GM18868 (cell line): ENCODE measurements around the gene CPEB3.
"Not testable (repeated sequence)": the region's sequence is repeated elsewhere in the genome, so short reads cannot be mapped to it uniquely, and the experiment has no call there.

Experiments
- ATAC-seq: cut with Tn5 transposase; IDR thresholded peaks from one replicate; pipeline ENCODE4 v1.9.1; 2021; ENCODE audit warnings: mild to moderate bottlenecking, moderate library complexity; ENCODE audit not compliant: unreplicated experiment

Gene CPEB3

GRCh38 chr10:92052741-92053140, 238.1 kb downstream of the CPEB3 start:
- no peak for ATAC-seq

GRCh38 chr10:92052088-92052487, 238.8 kb downstream of the CPEB3 start:
- no peak for ATAC-seq

GRCh38 chr10:92047215-92047614, 243.7 kb downstream of the CPEB3 start:
- ATAC-seq, result no peak

GRCh38 chr10:92045641-92046106, 245.2 kb downstream of the CPEB3 start:
- ATAC-seq, result no peak

- ATAC-seq, result no peak
Observed at GRCh38 chr10:92042541-92042940, 248.3 kb downstream of the CPEB3 start.

- ATAC-seq, result no peak
Observed at GRCh38 chr10:92038949-92039348, 251.9 kb downstream of the CPEB3 start.

- not testable (repeated sequence) for ATAC-seq
Observed at GRCh38 chr10:92033070-92033469, 257.8 kb downstream of the CPEB3 start.

GRCh38 chr10:92031580-92031979, 259.3 kb downstream of the CPEB3 start:
- no peak for ATAC-seq

GRCh38 chr10:92027141-92027540, 263.7 kb downstream of the CPEB3 start:
- ATAC-seq, result no peak

GRCh38 chr10:92025340-92025739, 265.5 kb downstream of the CPEB3 start:
- ATAC-seq, result not testable (repeated sequence)

GRCh38 chr10:92024700-92025099, 266.2 kb downstream of the CPEB3 start:
- no peak for ATAC-seq

- ATAC-seq, result no peak
Observed at GRCh38 chr10:92014620-92015019, 276.3 kb downstream of the CPEB3 start.

- no peak for ATAC-seq
Observed at GRCh38 chr10:92011560-92012214, 279.2 kb downstream of the CPEB3 start.

- ATAC-seq, result no peak
Observed at GRCh38 chr10:92010047-92010735, 280.7 kb downstream of the CPEB3 start.

- ATAC-seq, result no peak
Observed at GRCh38 chr10:92009445-92009844, 281.4 kb downstream of the CPEB3 start.

GRCh38 chr10:92005978-92006377, 284.9 kb downstream of the CPEB3 start:
- no peak for ATAC-seq

- ATAC-seq, result no peak
Observed at GRCh38 chr10:92003258-92003657, 287.6 kb downstream of the CPEB3 start.

- no peak for ATAC-seq
Observed at GRCh38 chr10:92001995-92002394, 288.9 kb downstream of the CPEB3 start.

- no peak for ATAC-seq
Observed at GRCh38 chr10:92001581-92001980, 289.3 kb downstream of the CPEB3 start.
